Prostate gland (tissue), 2 donors: Measurements from ENCODE around the gene PIH1D1.

ENCODE experiments used
- POLR2A ChIP-seq: fragments of 450-650 bp; IDR thresholded peaks from one replicate; pipeline ENCODE4 v1.6.1; 2016; ENCODE audit warnings: antibody characterized with exemption, mild to moderate bottlenecking
- POLR2AphosphoS5 ChIP-seq: sonication (generic); formaldehyde crosslinking; IDR thresholded peaks from one replicate; pipeline ENCODE4 v1.6.1; 2017; ENCODE audit warnings: antibody characterized with exemption
- TF ChIP-seq, protein P1 (sequence below), 4 experiments: fragments of 200-600 bp in 2 of 4; fragments of 450-650 bp in 2 of 4; sonication (generic) in 2 of 4; IDR thresholded peaks; 1 replicate in 3 of 4; 2 replicates in 1 of 4; pipeline ENCODE4 v1.5.1; 2016 to 2019; ENCODE audit warnings: antibody characterized with exemption in 4 of 4, mild to moderate bottlenecking in 2 of 4, moderate library complexity in 2 of 4

GRCh38 chr19:49403404-49404187 is 48.0 kb downstream of the PIH1D1 start:
- TF ChIP-seq POLR2AphosphoS5 (no peak), POLR2A (no peak)
- TF ChIP-seq, protein P1, sequence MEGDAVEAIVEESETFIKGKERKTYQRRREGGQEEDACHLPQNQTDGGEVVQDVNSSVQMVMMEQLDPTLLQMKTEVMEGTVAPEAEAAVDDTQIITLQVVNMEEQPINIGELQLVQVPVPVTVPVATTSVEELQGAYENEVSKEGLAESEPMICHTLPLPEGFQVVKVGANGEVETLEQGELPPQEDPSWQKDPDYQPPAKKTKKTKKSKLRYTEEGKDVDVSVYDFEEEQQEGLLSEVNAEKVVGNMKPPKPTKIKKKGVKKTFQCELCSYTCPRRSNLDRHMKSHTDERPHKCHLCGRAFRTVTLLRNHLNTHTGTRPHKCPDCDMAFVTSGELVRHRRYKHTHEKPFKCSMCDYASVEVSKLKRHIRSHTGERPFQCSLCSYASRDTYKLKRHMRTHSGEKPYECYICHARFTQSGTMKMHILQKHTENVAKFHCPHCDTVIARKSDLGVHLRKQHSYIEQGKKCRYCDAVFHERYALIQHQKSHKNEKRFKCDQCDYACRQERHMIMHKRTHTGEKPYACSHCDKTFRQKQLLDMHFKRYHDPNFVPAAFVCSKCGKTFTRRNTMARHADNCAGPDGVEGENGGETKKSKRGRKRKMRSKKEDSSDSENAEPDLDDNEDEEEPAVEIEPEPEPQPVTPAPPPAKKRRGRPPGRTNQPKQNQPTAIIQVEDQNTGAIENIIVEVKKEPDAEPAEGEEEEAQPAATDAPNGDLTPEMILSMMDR (IDR thresholded peaks at IDR 0.05), result no peak
